ENCODE measurements around the gene EPHA6.
"Not testable (repeated sequence)": the region's sequence is repeated elsewhere in the genome, so short reads cannot be mapped to it uniquely, and the experiment has no call there.

EPHA6 gene

DNA sequence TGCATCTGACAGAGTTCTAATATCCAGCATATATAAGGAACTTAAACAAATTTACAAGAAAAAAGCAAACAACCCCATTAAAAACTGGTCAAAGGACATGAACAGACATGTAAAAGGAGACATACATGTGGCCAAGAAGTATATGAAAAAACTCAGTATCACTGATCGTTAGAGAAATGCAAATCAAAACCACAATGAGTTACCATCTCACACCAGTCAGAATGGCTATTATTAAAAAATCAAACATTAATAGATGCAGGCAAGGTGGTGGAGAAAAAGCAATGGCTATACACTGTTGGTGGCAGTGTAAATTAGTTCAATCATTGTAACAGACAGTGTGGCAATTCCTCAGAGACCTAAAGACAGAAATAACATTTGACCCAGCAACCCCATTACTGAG is 806.1 kb downstream of the EPHA6 start:
- DNase-seq (ENCODE audit: low read depth in 2 of 2) = not testable (repeated sequence)

DNA sequence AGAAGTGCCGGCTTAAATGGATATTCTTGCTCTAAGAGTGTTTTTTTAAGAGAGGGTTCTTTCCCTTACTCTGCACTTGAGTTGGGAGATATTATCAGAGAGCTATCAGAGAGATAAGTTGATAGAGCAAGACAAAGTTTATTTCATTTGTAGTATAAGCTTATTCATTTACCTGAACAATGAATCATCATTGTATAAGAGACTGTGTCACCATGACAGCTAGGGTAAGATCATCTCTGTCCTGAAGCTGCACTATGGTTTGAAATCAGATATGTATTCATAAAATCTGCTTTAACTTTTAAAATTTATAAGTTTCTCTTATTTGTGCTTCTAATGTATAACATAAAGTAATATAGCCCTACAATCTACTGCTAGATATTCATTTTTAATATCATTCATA is 822.1 kb downstream of the EPHA6 start:
- no peak for DNase-seq (ENCODE audit: low read depth in 2 of 2)

DNA sequence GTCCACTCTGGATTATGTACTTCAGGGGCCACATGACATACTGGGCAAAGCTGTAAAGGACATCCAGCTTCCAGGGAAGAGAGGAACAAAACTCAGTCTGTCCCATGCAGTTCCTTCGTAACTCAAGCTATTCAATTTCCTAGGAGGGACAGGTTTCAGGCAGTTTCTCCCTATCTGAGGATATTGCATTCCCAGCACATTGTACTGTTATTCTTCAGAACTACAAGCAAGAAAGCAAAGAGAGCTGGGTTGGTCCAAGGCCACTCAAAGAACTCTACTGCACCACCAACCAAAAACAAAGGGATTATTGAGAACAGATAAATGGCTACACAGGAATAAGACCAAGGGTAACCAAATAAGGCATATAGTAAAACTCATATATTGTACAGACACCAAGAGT is 832.5 kb downstream of the EPHA6 start:
- no peak for DNase-seq (ENCODE audit: low read depth in 2 of 2)

DNA sequence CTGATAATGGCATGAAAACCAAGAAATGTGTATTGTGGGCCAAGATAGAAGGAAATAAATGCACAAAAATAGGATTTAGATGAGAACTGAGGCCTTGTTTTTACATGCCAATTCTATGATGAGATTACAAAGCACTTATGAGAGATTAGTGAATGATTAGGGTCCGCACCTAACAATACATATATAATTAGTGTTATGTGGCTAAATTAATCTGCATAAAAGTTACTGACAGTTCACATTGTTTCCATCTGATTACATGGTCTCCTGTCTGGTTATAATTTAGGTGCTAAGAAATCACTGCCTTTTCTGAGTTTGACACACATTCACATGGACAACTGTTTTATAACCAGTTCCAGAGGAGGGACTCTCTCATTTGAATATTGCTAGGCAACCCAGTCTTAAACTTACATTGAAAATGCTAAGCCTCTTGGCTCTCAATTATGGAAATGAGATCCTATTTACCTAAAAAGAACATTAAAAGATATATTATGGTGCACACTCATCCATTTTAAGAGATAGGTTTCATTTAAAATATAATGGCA is 833.1 kb downstream of the EPHA6 start:
- DNase-seq (ENCODE audit: low read depth in 2 of 2) = no peak

DNA sequence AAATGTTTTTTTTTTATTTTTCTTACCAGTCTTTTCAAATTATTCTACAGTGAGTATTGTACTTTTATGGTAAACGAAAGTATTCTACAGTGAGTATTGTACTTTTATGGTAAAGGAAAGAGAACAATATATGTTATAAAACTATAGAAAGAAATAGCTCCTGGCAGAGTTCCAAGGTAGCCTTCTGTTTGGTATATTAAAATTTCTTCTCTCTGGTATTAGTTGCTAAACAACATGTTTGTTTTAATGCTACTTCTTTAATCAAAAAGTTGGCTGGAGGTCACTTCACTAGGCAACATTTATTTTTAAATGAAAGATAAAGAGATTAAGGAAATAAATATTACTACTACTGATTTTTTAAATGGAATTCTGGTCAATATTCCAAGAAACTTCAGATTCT is 841.6 kb downstream of the EPHA6 start:
- no peak for DNase-seq (ENCODE audit: low read depth in 2 of 2)

DNA sequence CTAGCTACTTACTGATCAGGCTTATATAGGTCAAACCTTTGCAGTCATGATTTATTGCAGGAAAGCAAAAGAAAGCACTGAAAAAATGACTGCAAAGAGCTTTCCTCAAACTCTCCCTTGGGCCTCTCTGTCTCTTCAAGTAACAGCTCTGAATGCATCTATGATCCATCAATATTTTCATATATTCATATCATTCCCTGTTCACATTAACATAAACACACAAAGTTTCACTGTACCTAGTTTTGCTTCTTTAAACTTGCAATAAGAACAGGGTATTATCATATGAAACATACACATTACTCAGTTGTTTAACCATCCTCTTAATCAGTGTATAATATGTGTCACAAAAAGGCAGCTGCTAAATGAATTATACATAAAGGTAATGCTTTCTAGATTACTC is 842.2 kb downstream of the EPHA6 start:
- no peak for DNase-seq (ENCODE audit: low read depth in 2 of 2)

DNA sequence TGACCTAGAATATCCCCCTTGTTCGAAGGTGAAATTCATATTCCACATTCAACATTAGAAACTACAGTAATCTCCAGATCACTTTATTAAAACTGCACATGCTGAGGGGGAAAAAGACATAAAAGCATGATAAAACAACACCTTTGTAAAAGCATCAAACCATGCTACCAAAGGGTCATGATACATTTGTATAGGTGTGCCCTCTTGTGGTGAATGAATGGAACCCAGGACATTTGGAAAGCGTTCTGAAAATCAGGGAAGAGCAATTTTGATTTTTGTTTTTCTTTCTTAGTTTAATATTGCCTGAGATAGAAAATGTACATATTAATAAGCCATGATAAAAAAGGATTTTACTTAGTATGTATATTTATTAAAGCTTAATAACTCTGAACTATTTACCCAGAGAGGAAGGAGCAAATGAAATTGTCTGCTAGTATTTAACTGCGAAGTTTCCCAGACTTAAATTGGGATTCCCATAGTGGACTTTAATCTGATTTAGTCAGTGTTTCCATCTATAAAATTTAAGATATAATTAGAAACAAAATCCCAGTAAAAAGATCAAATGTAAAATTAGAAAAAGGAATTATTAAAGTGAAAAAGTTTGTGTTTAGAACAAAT is 844.4 kb downstream of the EPHA6 start:
- no peak for DNase-seq (ENCODE audit: low read depth in 2 of 2)

DNA sequence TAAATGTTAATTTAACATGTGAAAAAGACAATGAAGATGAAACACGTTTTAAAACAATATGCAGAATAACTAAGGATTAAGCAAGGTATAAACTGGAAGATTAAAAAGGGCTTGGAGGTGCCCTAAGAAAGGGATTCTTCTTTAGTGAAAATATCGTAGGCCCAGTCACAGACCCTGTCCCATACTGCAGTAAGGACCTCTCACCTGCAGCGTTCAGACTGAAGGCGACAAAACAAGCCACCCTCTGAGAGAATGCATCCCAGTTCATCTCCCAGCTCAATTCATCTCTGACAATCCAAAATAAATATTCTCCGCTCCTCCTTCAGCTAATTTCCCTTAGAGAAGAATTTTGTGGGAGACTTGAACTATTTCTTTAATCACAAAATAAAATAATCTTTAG is 847.9 kb downstream of the EPHA6 start:
- no peak for DNase-seq (ENCODE audit: low read depth in 2 of 2)

DNA sequence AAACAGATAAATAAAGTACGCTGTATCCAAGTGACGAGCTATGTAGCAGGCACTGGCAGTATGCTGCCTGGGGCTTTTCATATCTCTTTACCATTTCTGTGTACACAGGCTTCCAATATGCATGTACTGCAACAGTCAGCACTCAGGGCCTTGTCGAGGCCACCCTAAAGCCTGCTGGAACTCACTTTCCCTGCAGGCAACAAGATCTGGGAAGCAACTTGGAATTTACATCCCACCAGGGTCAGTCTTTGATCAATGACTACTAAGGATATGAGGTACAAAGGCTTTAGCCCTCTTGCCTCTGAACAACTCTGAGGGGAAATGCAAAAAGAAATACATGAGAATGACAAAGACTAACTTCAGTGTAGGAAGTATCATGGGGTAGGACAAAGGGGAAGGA is 848.4 kb downstream of the EPHA6 start:
- no peak for DNase-seq (ENCODE audit: low read depth in 2 of 2)

DNA sequence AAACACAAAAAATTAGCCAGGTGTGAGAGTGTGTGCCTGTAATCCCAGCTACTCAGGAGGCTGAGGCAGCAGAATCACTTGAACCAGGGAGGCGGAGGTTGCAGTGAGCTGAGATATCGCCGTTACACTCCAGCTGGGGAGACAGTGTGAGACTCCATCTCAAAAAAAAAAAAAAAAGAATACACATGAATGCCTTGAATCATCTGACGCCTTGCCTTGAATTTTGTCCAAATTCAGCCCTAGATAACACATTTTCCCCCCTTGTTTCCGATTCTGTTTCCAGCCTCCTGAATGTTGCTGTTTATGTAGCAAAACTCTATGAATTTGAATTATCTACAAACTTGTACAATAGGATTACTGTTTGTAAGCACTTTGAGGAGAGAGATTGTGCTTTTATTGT is 851.5 kb downstream of the EPHA6 start:
- no peak for DNase-seq (ENCODE audit: low read depth in 2 of 2)

DNA sequence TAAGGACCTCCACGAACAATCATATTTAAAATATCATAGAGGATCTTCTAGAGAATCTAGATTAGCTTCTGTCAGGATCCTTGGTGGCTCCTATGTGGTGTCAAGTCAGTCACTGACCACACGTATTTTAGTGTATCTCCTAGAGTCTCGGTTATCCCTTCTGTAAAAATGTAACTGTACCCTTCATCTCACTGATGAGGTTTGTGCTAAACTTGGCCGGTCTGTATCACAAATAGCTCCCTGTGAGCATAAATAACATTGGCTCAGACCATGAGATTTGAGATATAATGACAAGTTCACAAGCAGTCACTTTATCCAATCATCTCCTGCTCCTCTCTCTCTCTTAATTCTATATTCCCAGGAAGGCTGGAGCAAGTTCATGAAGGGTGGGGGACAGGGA is 856.6 kb downstream of the EPHA6 start:
- no peak for DNase-seq (ENCODE audit: low read depth in 2 of 2)

DNA sequence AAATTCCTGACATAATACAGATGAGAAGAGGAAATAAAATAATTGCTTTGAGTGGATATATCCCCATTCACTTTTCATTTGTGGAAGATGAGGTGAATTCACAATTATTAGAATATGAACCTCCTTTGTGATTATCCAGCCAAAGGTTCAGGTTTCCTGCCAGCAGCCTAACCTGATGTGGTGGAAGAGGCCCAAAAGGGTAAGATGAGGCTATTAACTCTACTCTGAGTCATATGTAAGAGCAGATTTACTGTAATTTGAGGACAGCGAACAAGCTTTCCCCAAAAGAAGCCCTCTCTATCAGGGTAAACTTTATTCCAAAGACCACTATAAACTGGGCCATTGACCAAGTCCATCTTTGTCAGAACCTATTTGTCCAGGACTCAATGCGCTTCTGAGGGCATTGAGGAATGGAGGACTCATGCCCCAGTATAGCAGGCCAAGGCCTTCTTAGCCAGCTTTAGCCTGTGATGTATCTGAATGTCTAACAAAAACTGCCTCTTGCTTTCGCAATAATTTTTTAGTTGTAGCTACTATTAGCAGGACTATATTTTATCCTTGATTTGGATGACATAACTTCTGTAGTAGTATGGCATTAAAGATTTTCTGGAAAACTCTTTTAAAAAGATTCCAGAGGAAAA is 859.1 kb downstream of the EPHA6 start:
- DNase-seq (ENCODE audit: low read depth in 2 of 2) = no peak

DNA sequence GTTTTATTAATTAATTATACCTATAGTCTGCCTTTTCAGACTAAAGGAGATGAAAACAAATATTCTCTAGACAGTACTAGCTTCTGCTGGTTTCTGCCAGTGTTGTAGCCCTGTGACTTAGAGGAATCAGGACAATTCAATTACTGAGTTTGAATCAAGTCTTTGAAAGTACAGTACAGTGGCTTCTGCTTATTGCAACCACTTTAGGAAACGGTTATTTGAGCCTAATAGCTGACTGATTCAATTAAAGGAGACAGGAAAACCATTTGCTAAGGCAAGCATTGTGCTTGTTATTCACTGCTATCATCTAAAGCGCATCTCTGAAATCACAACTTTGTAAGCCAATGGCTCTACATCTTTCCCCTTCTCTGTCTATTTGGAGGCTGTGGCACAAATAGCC is 860.1 kb downstream of the EPHA6 start:
- DNase-seq (ENCODE audit: low read depth in 2 of 2) = no peak

DNA sequence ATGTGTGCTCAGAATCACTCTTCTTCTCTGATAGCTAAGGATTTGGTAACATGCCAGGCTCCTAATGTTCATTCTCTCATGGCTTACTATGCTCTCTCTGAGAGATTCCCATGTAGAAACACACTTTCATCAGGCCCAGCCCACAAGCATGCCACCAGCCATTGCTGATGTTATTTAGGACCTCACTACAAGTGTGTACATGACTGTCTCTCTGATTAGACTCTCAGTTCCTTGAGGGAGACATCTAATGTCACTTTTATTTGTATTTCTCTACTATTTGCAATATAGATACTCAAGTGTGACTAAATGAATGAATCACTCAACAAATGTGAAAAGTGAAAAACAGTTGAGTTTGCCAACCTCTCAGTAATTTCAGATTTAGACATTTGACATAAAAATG is 865.8 kb downstream of the EPHA6 start:
- DNase-seq (ENCODE audit: low read depth in 2 of 2) = no peak

DNA sequence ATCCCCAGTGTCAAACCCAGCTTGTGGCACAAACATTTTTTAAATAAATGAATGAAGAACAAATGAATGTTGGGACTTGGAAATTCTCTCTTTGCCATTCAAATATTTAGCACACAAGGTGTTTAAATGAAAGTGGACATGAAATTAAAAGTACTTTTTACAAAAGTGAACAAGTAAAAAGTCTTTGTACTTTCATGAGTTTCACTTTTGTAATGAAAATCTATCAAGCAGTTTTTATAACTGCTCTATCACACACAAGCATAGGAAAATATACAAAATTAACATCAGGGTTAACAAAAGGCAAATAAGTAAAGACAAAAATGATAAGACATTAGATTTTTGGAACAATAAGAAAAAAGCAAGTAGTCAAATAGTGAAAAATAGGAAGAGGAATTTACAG is 866.3 kb downstream of the EPHA6 start:
- no peak for DNase-seq (ENCODE audit: low read depth in 2 of 2)

DNA sequence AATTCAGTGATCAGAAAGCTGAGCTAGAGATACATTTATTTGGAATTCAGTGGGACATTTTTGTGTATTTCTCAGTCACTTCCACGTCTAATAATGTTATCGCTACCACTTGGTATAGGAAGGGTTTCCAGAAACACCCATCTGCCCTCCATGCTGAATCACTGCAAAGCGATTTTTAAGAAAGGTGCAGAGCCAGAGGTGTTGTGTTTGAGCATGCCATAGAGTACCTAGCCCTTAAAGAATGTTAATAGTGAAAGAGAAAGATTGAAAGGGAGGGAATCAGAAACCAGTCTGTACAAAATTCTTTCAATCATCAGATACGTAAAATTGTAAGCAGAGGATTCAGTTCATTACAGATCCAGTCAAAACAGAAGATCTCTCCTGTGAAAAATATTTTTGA is 870.1 kb downstream of the EPHA6 start:
- DNase-seq (ENCODE audit: low read depth in 2 of 2) = no peak

DNA sequence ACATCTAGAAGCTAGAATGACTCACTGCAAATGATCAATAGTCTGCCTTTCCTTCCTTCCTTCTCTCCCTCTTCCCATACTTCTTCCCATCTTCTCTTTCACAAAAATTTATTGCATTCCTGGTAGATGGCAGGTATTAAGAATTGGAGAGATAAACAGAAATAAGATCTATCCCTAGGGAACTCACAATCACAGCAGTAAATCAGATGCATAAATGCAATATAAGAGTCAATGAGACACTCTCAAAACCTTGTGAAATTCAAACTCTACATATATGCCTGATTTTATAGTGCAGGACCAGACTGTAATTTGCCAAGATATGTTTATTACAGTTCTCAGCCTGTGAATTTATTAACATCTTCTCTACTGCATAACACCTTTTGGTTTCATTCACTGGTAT is 871.9 kb downstream of the EPHA6 start:
- DNase-seq (ENCODE audit: low read depth in 2 of 2) = no peak

DNA sequence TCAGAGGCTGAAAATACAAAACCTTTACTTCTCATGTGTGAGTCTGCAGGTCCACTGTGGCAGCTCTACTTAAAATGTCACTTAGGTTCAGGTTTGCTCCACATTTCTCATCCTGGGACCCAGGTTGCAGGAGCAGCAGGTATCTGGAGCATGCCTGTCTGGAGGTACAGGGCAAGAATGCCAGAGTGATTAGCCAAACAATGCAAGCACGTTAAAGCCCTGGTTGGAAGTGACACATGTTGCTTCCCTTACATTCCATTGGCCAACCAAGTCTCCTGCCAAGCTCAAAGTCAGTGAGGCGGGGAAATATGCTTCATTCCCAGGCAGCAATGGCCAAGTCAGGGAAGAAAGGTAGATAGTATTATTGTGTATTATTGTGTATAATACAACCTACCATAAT is 873.3 kb downstream of the EPHA6 start:
- DNase-seq (ENCODE audit: low read depth in 2 of 2) = no peak

DNA sequence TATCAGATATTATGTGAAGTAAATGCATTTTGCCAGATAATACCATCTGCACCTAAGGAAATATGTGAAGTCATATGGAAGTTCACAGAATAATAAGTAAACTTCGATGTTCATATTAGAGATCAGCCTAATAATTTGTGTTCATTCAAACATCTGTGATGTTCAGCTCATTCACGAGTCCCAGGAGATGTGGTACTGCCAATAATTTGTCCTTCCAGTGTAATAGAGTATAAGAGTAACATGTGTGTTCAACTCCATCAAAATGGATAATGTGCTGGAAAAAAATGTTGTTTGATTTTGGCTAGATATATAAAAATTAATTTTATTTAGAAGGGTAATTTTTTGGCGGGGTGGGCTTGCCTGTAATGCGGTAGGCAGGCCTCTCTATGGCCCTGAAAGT is 874.7 kb downstream of the EPHA6 start:
- DNase-seq (ENCODE audit: low read depth in 2 of 2) = no peak

DNA sequence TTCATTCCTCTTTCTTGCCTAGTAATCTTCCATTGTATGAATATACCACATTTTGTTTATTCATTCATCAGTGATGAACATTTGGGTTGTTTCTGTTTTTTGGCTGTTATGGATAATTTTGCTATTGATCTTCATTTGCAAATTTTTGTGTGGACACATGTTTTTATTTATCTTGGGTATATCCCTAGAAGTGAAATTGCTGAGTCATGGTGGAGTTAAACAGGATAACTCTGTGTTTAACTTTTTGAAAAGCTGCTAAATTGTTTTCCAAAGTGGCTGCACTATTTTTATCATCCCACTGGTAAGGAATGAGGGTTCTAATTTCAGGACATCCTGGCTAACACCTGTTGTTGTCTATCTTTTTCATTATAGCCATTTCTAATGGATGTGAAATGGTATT is 875.6 kb downstream of the EPHA6 start:
- no peak for DNase-seq (ENCODE audit: low read depth in 2 of 2)

DNA sequence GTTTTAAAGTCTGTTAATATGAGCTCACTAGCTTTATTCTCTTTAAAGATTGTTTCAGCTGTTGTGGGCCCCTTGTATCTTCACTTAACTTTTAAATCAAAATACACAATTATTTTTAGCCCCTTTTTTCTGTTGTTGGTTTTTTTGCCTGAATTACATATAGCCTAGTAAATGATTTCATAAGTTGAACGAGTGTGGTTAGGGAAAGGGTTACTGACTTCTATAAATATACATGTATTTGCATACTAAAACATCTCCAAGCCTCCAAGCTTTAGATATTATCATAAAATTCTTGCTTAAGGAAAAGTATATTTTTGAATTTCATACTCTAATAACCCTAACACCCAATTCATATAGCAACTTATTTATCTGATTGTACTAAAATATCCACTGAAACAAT is 877.0 kb downstream of the EPHA6 start:
- DNase-seq (ENCODE audit: low read depth in 2 of 2) = no peak

DNA sequence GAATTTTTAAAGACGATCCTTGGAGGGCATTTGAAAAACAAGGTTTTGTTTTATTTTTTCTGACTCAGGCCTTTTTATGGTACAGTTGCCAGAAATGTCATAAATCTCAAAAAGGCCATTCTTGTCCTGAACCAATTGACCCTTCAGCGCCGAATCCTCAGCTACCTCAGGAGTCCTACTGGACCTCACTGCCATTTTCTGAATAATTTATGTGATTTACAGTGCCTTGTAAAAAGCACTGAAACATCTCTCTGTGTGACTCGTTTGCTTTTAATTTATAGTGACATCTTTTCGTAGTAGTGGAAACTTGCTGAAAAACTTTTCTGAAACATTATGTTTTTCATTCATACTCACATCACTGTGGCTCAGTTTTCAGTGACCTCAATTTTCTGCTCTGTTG is 878.0 kb downstream of the EPHA6 start:
- DNase-seq (ENCODE audit: low read depth in 2 of 2) = no peak

DNA sequence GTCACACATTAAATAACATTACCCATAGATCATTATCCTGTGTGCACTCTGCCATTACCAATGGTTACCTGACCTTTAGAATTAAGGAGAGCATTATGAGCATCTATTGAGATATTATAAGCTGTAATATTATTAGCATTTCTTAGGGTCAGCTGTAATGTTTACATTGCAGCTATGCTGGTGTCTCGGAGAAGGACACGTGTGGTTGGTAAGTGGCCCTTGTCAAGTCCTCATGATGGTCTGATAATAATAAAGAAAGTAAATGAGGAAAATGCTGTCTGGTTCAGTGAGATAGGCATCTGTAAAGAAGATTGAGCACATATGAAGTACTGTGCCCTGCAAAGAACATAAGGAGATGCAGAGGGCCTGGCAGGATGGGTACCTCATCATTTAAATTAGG is 878.4 kb downstream of the EPHA6 start:
- no peak for DNase-seq (ENCODE audit: low read depth in 2 of 2)

DNA sequence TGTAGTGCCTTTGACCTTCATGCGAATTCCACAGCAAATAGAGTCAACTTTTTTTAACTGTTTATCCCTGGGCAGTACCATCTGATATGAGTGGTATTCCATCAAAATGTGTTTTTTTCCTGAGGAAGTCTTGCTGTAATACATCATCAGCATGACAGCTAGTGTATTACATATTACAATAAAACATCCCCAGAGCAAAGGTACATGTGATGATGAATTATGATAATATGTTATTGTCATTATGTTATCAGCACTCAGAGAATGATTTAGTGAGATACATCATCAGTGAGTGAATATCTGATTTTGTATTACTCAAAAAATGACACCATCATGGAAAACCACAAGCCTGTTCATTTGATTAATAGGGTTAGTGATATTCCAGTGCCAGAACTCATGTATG is 880.5 kb downstream of the EPHA6 start:
- no peak for DNase-seq (ENCODE audit: low read depth in 2 of 2)
